Colonic mucosa (tissue), 4 donors: ENCODE data around the gene IRF7. TPM values are rescaled to one million over a fixed set of nuclear protein-coding genes. Genes with fewer than 3 reads are reported as not detected.

Experiments used
- DNase-seq: peaks from one replicate; pipeline ENCODE4 v3.0.0-alpha.2; 2020
- H3K27ac ChIP-seq: fragments of 200-600 bp; one replicate; pipeline ENCODE4 v1.8.0; 2021
- H3K27me3 ChIP-seq: fragments of 200-600 bp; one replicate; pipeline ENCODE4 v1.8.0; 2021
- H3K36me3 ChIP-seq: fragments of 200-600 bp; one replicate; pipeline ENCODE4 v1.8.0; 2021
- H3K4me1 ChIP-seq: fragments of 200-600 bp; one replicate; pipeline ENCODE4 v1.8.0; 2021; ENCODE audit warnings: mild to moderate bottlenecking
- H3K4me3 ChIP-seq: fragments of 200-600 bp; one replicate; pipeline ENCODE4 v1.8.0; 2021
- H3K9ac ChIP-seq, 2 donors: one replicate each; pipeline ENCODE4 v1.7.0; 2013; ENCODE audit warnings: control low read depth in 2 of 2, low read depth in 2 of 2, low read length in 2 of 2
- H3K9me3 ChIP-seq: fragments of 200-600 bp; one replicate; pipeline ENCODE4 v1.8.0; 2021
- intact Hi-C: fragments of 100-400 bp; cut with DNase I; formaldehyde crosslinking; loops from one replicate; pipeline ENCODE4 v1.14.1; 2022
- total RNA-seq, 2 donors: library from RNA; stranded (reverse); fragmentation: NEBNext Ultra II Directional in 1 of 2; extraction: Animal tissue kit (Norgen Biotek cat#: 25700) in 1 of 2; gene quantifications; one replicate each; pipeline ENCODE4 v1.2.1, GENCODE V29; 2021
- TF ChIP-seq, protein P1 (sequence below): fragments of 200-600 bp; IDR thresholded peaks from one replicate; pipeline ENCODE4 v1.8.0; 2022; ENCODE audit warnings: antibody characterized with exemption, mild to moderate bottlenecking
- donor health status: healthy.
- donor health status: DM: no; HTN: no; CAD: no.
- donor health status: DM: no; HTN: no; CAD: no.

The IRF7 gene
- total RNA-seq, 2 donors from 2014 or later: 22.1 to 25.6 TPM

DNA sequence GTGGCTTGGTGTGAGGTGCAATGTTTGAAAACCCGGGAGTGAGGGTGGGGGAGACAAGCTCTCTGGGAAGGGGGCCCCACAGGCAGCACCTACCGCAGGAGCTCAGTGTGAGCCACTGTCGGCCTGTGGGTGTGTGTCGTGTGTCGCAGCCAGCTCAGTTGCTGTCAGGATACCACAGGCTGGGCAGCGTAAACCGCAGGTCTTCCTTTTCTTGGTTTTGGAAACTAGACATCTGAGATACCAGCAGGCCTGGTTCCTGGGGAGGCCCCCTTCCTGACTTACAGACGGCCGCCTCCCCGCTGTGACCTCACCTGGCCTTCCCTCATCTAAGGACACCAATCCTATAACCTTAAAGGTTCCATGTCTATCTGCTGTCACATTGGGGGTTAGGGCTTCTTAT is 19.4 kb downstream of the IRF7 start:
- no peaks in the 10 kb centered on the region for H3K9me3 ChIP-seq
- no peak for DNase-seq
- H3K4me1 ChIP-seq: no peaks in the 10 kb centered on the region
- intact Hi-C loops: no loop called here
- no peak overlapping the region for H3K27ac ChIP-seq
- TF ChIP-seq, protein P1, sequence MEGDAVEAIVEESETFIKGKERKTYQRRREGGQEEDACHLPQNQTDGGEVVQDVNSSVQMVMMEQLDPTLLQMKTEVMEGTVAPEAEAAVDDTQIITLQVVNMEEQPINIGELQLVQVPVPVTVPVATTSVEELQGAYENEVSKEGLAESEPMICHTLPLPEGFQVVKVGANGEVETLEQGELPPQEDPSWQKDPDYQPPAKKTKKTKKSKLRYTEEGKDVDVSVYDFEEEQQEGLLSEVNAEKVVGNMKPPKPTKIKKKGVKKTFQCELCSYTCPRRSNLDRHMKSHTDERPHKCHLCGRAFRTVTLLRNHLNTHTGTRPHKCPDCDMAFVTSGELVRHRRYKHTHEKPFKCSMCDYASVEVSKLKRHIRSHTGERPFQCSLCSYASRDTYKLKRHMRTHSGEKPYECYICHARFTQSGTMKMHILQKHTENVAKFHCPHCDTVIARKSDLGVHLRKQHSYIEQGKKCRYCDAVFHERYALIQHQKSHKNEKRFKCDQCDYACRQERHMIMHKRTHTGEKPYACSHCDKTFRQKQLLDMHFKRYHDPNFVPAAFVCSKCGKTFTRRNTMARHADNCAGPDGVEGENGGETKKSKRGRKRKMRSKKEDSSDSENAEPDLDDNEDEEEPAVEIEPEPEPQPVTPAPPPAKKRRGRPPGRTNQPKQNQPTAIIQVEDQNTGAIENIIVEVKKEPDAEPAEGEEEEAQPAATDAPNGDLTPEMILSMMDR: no peak
- H3K36me3 ChIP-seq: peaks cover 13% of the 10 kb centered on the region
- no peaks in the 10 kb centered on the region for H3K27me3 ChIP-seq
- H3K9ac ChIP-seq: no peak overlapping the region
- H3K4me3 ChIP-seq: no peak overlapping the region

GRCh38 chr11:595400-595799 is 20.4 kb downstream of the IRF7 start:
- no peak overlapping the region for H3K27ac ChIP-seq
- no peaks in the 10 kb centered on the region for H3K4me1 ChIP-seq
- peak overlapping the region in 1 of 2 donors; percentile 24 for H3K9ac ChIP-seq
- no peak overlapping the region for H3K4me3 ChIP-seq
- peaks cover 13% of the 10 kb centered on the region for H3K36me3 ChIP-seq
- no peaks in the 10 kb centered on the region for H3K9me3 ChIP-seq
- intact Hi-C loops: no loop called here
- no peaks in the 10 kb centered on the region for H3K27me3 ChIP-seq
- TF ChIP-seq, protein P1: no peak
- no peak for DNase-seq

GRCh38 chr11:593347-593746 is 22.4 kb downstream of the IRF7 start:
- TF ChIP-seq, protein P1: no peak
- Histone ChIP-seq H3K4me1 (no peaks in the 10 kb centered on the region), H3K9me3 (no peaks in the 10 kb centered on the region), H3K36me3 (peaks cover 13% of the 10 kb centered on the region), H3K27me3 (no peaks in the 10 kb centered on the region), H3K4me3 (no peak overlapping the region), H3K9ac (no peak overlapping the region), H3K27ac (no peak overlapping the region)
- no peak for DNase-seq
- intact Hi-C loops: no loop called here

DNA sequence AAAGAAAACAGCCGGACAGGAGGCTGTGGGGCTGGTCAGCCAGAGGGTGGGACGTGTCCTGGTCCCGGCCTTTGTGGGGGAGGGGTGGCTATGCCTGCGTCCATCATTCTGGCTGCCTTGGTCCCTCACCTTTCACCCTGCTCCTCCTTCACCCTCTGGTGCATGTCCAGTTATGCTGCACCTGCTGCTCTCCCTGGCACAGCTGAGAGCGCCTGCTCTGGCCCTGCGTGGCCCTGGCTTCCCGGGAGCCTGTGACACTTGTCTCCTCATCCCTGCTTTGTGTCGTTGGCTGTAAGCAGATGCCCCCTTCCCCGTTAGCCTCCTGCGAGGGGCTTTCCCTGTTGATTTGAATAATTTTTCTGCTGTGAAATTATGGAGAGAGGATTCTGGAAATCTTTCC is 22.8 kb downstream of the IRF7 start:
- no peak overlapping the region for H3K9ac ChIP-seq
- H3K4me1 ChIP-seq: no peaks in the 10 kb centered on the region
- no peak for DNase-seq
- TF ChIP-seq, protein P1: no peak
- H3K9me3 ChIP-seq: no peaks in the 10 kb centered on the region
- H3K27me3 ChIP-seq: no peaks in the 10 kb centered on the region
- H3K36me3 ChIP-seq: peaks cover 13% of the 10 kb centered on the region
- no peak overlapping the region for H3K4me3 ChIP-seq
- no peak overlapping the region for H3K27ac ChIP-seq
- intact Hi-C loops: no loop called here

DNA sequence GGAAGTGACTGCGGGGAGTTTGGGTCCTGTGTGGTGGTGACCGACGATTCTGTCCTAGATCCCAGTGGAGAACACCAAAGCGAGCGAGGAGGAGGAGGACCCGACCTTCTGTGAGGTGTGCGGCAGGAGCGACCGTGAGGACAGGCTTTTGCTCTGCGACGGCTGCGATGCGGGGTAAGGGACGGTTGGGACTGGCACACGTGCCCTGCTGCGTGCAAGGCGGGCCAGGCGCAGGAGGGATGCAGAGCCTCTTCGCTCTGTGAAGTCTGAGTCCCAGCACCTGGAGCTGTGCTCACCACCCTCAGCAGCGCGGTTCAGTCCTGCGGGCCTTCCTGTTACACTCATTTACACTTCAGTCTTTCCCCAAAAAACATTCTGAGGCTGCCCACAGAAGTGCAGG is 23.2 kb downstream of the IRF7 start:
- Histone ChIP-seq H3K27me3 (no peaks in the 10 kb centered on the region), H3K9me3 (no peaks in the 10 kb centered on the region), H3K27ac (no peak overlapping the region), H3K36me3 (peaks cover 13% of the 10 kb centered on the region), H3K9ac (no peak overlapping the region), H3K4me1 (no peaks in the 10 kb centered on the region), H3K4me3 (no peak overlapping the region)
- intact Hi-C loops: no loop called here
- no peak for DNase-seq
- TF ChIP-seq, protein P1: no peak

GRCh38 chr11:590997-591396 is 24.8 kb downstream of the IRF7 start:
- no peaks in the 10 kb centered on the region for H3K27me3 ChIP-seq
- no peak overlapping the region for H3K27ac ChIP-seq
- no peak overlapping the region for H3K9ac ChIP-seq
- peaks cover 25% of the 10 kb centered on the region for H3K36me3 ChIP-seq
- no peaks in the 10 kb centered on the region for H3K9me3 ChIP-seq
- DNase-seq: no peak
- H3K4me3 ChIP-seq: no peak overlapping the region
- TF ChIP-seq, protein P1: no peak
- no peaks in the 10 kb centered on the region for H3K4me1 ChIP-seq
- intact Hi-C loops: no loop called here
